ENCODE measurements around the gene TK2. TPM values are rescaled to one million over a fixed set of nuclear protein-coding genes. Genes with fewer than 3 reads are reported as not detected.

The TK2 gene
- total RNA-seq, 1 experiment from 2014 or later = 5.0 TPM

DNA sequence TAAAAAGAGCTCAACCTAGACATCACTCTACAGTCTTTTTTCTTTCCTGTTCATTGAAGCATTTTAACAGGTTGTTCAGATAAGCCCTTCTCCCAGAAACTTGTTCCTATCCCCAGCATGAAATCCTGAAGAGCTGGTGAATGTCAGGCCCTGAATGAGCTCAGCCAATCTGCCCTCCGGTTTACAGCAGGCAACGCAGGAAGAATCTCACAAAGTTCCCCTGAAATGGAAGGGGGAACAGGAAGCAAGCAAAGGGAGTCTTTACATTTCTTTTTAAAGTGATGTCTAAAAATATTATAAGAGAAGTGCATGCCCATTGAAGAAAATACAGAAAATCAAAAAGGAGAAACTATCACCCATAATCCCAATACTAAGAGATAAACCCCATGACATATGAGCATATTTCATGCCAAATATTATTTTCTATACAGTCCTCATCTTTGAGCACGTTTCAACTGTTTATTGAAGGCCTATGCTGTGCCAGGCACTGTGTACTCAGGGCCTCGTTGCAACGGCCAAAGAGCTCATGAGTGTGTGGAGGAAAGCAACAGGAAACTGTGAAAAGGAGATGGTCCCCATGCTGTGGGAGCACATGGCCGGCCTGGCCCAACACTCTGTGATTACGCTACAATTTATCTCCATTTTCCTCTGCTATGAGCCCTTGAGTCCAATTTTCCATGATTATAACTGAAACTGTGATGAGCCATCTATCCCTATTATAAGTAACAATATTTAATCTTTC is 5.7 kb downstream of the TK2 start:
- Mint-ChIP-seq H3K27ac (no peak overlapping the region), H3K36me3 (no peaks in the 10 kb centered on the region), H3K4me1 (peaks cover 26% of the 10 kb centered on the region), H3K4me3 (no peak overlapping the region), H3K27me3 (ENCODE audit: low read depth) (no peaks in the 10 kb centered on the region), H3K9me3 (no peaks in the 10 kb centered on the region)
- TF ChIP-seq, protein P1, sequence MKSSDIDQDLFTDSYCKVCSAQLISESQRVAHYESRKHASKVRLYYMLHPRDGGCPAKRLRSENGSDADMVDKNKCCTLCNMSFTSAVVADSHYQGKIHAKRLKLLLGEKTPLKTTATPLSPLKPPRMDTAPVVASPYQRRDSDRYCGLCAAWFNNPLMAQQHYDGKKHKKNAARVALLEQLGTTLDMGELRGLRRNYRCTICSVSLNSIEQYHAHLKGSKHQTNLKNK (CRISPR knock-in tag; IDR thresholded peaks at IDR 0.05) = no peak
- TF ChIP-seq ERG (CRISPR knock-in tag; IDR thresholded peaks at IDR 0.05) (no peak), ESRRA (CRISPR knock-in tag; IDR thresholded peaks at IDR 0.05; ENCODE audit: borderline replicate concordance) (no peak), ZNF416 (CRISPR knock-in tag; IDR thresholded peaks at IDR 0.05) (no peak), FOXJ3 (CRISPR knock-in tag; IDR thresholded peaks at IDR 0.05; ENCODE audit: borderline replicate concordance) (no peak), CBFB (CRISPR knock-in tag; IDR thresholded peaks at IDR 0.05; ENCODE audit: low read depth) (no peak), ZNF219 (CRISPR knock-in tag; IDR thresholded peaks at IDR 0.05; ENCODE audit: borderline replicate concordance) (no peak), RORB (CRISPR knock-in tag; IDR thresholded peaks at IDR 0.05) (no peak), FOXK1 (CRISPR knock-in tag; IDR thresholded peaks at IDR 0.05) (no peak), ETV6 (CRISPR knock-in tag; IDR thresholded peaks at IDR 0.05) (no peak), OVOL2 (CRISPR knock-in tag; IDR thresholded peaks at IDR 0.05; ENCODE audit: borderline replicate concordance) (no peak), PRRX2 (CRISPR knock-in tag; IDR thresholded peaks at IDR 0.05) (no peak), NFATC4 (CRISPR knock-in tag; IDR thresholded peaks at IDR 0.05) (no peak), ZNF232 (CRISPR knock-in tag; IDR thresholded peaks at IDR 0.05) (no peak), TP53 (CRISPR knock-in tag; IDR thresholded peaks at IDR 0.05) (no peak), ZNF423 (CRISPR knock-in tag; IDR thresholded peaks at IDR 0.05) (no peak), AFF4 (CRISPR knock-in tag; IDR thresholded peaks at IDR 0.05; ENCODE audit: borderline replicate concordance) (no peak)
- TF ChIP-seq, protein P2, sequence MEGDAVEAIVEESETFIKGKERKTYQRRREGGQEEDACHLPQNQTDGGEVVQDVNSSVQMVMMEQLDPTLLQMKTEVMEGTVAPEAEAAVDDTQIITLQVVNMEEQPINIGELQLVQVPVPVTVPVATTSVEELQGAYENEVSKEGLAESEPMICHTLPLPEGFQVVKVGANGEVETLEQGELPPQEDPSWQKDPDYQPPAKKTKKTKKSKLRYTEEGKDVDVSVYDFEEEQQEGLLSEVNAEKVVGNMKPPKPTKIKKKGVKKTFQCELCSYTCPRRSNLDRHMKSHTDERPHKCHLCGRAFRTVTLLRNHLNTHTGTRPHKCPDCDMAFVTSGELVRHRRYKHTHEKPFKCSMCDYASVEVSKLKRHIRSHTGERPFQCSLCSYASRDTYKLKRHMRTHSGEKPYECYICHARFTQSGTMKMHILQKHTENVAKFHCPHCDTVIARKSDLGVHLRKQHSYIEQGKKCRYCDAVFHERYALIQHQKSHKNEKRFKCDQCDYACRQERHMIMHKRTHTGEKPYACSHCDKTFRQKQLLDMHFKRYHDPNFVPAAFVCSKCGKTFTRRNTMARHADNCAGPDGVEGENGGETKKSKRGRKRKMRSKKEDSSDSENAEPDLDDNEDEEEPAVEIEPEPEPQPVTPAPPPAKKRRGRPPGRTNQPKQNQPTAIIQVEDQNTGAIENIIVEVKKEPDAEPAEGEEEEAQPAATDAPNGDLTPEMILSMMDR (IDR thresholded peaks at IDR 0.05) = no peak
- TF ChIP-seq, protein P3, sequence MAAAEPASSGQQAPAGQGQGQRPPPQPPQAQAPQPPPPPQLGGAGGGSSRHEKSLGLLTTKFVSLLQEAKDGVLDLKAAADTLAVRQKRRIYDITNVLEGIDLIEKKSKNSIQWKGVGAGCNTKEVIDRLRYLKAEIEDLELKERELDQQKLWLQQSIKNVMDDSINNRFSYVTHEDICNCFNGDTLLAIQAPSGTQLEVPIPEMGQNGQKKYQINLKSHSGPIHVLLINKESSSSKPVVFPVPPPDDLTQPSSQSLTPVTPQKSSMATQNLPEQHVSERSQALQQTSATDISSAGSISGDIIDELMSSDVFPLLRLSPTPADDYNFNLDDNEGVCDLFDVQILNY (CRISPR knock-in tag; IDR thresholded peaks at IDR 0.05) = no peak
- ATAC-seq = no peak
- ChIA-PET POLR2A (no interaction called here), CTCF (interaction anchor here (0.8 to 0.9 kb wide), 3 partner anchors 45 to 67 kb away, joined by 3 read pairs; no protein-coding TSS in a partner anchor)
- no peak for DNase-seq (ENCODE audit: low spot score)
